ENCODE measurements around the gene CAMK4. TPM values are rescaled to one million over a fixed set of nuclear protein-coding genes. Genes with fewer than 3 reads are reported as not detected.

The CAMK4 gene
- total RNA-seq, 1 experiment from 2014 or later = 10.2 TPM

DNA sequence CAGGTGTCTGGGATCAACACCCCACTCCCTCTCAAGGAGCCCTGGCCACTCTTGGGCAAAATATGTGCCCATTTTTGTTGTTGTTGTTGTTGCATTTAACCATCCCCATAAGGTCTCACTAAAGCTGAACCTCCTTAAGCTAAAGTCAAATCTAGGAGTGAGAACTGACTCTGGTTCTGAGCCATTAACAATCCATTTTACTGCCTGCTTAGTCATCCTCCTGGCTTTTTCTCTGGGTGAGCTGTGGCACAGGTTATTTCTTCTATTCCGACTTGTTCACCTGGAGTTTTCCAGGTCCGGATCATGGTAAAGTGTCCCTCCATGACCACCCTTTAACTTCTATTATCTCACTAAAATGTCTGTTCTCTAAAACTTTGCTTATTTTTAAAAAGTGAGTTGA, 85.2 kb downstream of the CAMK4 start:
- no peaks in the 10 kb centered on the region for H3K36me3 ChIP-seq (ENCODE audit: control insufficient read depth in 1 of 2, insufficient read depth in 2 of 2, low read length in 2 of 2)
- CTCF ChIA-PET = no interaction called here
- POLR2A ChIA-PET = no interaction called here
- ATAC-seq (no peak), DNase-seq (ENCODE audit: low read depth, low spot score) (no peak)
- H3K4me1 ChIP-seq (ENCODE audit: control insufficient read depth in 1 of 2, insufficient read depth in 2 of 2, low read length in 2 of 2) = no peaks in the 10 kb centered on the region
- no peak overlapping the region for H3K4me3 ChIP-seq (replicated peaks in 1 of 2; ENCODE audit: low read depth in 1 of 2, low read length in 2 of 2)
- H3K27me3 ChIP-seq (ENCODE audit: insufficient read depth, low read length) = 0 out of 2 replicates have a peak, but pooled peaks cover 4% of the 10 kb centered on the region
- intact Hi-C loops (cut with micrococcal nuclease) = no loop called here
- no peaks in the 10 kb centered on the region for H3K9me3 ChIP-seq (ENCODE audit: control insufficient read depth in 1 of 2, insufficient read depth in 1 of 2, low read depth in 1 of 2, low read length in 2 of 2)
- H3K27ac ChIP-seq (ENCODE audit: low read depth, low read length) = no peak overlapping the region
- no TSS peak for BruUV-seq (replicated peaks)
- RAD21 ChIA-PET (ENCODE audit: low non-redundant PET in 1 of 2, low total read pairs in 2 of 2, uncharacterized antibody in 2 of 2, unreplicated experiment in 2 of 2) = no interaction called here
- no peak overlapping the region for H3K9ac ChIP-seq (ENCODE audit: low read length)
- no peak for TF ChIP-seq ATF3 (IDR thresholded peaks at IDR 0.05)
- no peak for TF ChIP-seq FOSL1 (IDR thresholded peaks at IDR 0.05; ENCODE audit: low read depth)
- TF ChIP-seq EZH2 (IDR thresholded peaks at IDR 0.05) = no peak
- TF ChIP-seq EGR1 (IDR thresholded peaks at IDR 0.05; ENCODE audit: low read depth) = no peak
- no peak for TF ChIP-seq ZFX (IDR thresholded peaks at IDR 0.05)
- TF ChIP-seq YY1 (IDR thresholded peaks at IDR 0.05; ENCODE audit: extremely low read depth, insufficient replicate concordance, low read depth, low read length) = no peak
- TF ChIP-seq CEBPB (IDR thresholded peaks at IDR 0.05; ENCODE audit: low read depth) = no peak
- no peak for TF ChIP-seq JUND (IDR thresholded peaks at IDR 0.05)
- no peak for TF ChIP-seq SP1 (IDR thresholded peaks at IDR 0.05; ENCODE audit: low read depth)
- no peak for TF ChIP-seq TCF7L2 (IDR thresholded peaks at IDR 0.05; ENCODE audit: borderline replicate concordance, extremely low read depth, insufficient read depth, insufficient read length)
- TF ChIP-seq, protein P1, sequence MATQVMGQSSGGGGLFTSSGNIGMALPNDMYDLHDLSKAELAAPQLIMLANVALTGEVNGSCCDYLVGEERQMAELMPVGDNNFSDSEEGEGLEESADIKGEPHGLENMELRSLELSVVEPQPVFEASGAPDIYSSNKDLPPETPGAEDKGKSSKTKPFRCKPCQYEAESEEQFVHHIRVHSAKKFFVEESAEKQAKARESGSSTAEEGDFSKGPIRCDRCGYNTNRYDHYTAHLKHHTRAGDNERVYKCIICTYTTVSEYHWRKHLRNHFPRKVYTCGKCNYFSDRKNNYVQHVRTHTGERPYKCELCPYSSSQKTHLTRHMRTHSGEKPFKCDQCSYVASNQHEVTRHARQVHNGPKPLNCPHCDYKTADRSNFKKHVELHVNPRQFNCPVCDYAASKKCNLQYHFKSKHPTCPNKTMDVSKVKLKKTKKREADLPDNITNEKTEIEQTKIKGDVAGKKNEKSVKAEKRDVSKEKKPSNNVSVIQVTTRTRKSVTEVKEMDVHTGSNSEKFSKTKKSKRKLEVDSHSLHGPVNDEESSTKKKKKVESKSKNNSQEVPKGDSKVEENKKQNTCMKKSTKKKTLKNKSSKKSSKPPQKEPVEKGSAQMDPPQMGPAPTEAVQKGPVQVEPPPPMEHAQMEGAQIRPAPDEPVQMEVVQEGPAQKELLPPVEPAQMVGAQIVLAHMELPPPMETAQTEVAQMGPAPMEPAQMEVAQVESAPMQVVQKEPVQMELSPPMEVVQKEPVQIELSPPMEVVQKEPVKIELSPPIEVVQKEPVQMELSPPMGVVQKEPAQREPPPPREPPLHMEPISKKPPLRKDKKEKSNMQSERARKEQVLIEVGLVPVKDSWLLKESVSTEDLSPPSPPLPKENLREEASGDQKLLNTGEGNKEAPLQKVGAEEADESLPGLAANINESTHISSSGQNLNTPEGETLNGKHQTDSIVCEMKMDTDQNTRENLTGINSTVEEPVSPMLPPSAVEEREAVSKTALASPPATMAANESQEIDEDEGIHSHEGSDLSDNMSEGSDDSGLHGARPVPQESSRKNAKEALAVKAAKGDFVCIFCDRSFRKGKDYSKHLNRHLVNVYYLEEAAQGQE (IDR thresholded peaks at IDR 0.05; ENCODE audit: low read depth) = no peak
- no peak for TF ChIP-seq MAX (IDR thresholded peaks at IDR 0.05)
- no peak for TF ChIP-seq POLR2AphosphoS5 (IDR thresholded peaks at IDR 0.05; ENCODE audit: low read depth, low read length)
- TF ChIP-seq SRF (IDR thresholded peaks at IDR 0.05; ENCODE audit: low read depth) = no peak
- no peak for TF ChIP-seq EZH2phosphoT487 (IDR thresholded peaks at IDR 0.05; ENCODE audit: borderline replicate concordance)
- TF ChIP-seq RAD21 (IDR thresholded peaks at IDR 0.05; ENCODE audit: low read depth) = no peak
- TF ChIP-seq ELF1 (IDR thresholded peaks at IDR 0.05; ENCODE audit: borderline replicate concordance, low read depth) = no peak
- TF ChIP-seq CBX3 (IDR thresholded peaks at IDR 0.05; ENCODE audit: low read depth) = no peak
- no peak for TF ChIP-seq SIN3A (IDR thresholded peaks at IDR 0.05; ENCODE audit: low read depth)
- H2AFZ ChIP-seq (ENCODE audit: low read depth, low read length, poor library complexity, severe bottlenecking) = no peak overlapping the region
- H3K79me2 ChIP-seq (ENCODE audit: insufficient read depth, low read length) = no peaks in the 10 kb centered on the region
- no peak overlapping the region for H3K4me2 ChIP-seq (ENCODE audit: low read length)
- H4K20me1 ChIP-seq (ENCODE audit: insufficient read depth) = no peaks in the 10 kb centered on the region
- no peaks in the 10 kb centered on the region for H3K9me2 ChIP-seq (ENCODE audit: insufficient read depth)

All from HCT116 (cell line).